WTC11 (cell line): ENCODE results near the gene ARHGEF19. TPM values are rescaled to one million over a fixed set of nuclear protein-coding genes. Genes with fewer than 3 reads are reported as not detected.

Experiments used
- ATAC-seq: fragments of 200-7000 bp; cut with Tn5 transposase; 2 replicates; pipeline ENCODE4 v1.10.0; 2021; ENCODE audit warnings: mild to moderate bottlenecking, moderate library complexity
- CTCF ChIA-PET: fragments of 300-600 bp; sonication (Branson Sonifier 250); formaldehyde crosslinking; loops from one replicate; lab custom pipeline; 2021; ENCODE audit warnings: antibody characterized with exemption; lab: Charles Lee
- POLR2A ChIA-PET: fragments of 350-600 bp; sonication (Branson Sonifier 250); formaldehyde crosslinking; loops from one replicate; lab custom pipeline; 2021; ENCODE audit warnings: antibody characterized with exemption; lab: Charles Lee
- DNase-seq: peaks from one replicate; pipeline ENCODE4 v3.0.0; 2021; ENCODE audit warnings: low spot score
- H3K27ac Mint-ChIP-seq: 2 replicates; pipeline ENCODE4 v1.8.0; 2021; ENCODE audit warnings: mixed read lengths
- H3K27me3 Mint-ChIP-seq: 2 replicates; pipeline ENCODE4 v1.8.0; 2021; ENCODE audit warnings: low read depth, mild to moderate bottlenecking, moderate library complexity, mixed read lengths
- H3K36me3 Mint-ChIP-seq: 2 replicates; pipeline ENCODE4 v1.8.0; 2021; ENCODE audit warnings: mixed read lengths
- H3K4me1 Mint-ChIP-seq: 2 replicates; pipeline ENCODE4 v1.8.0; 2022; ENCODE audit warnings: mixed read lengths
- H3K4me3 Mint-ChIP-seq: 2 replicates; pipeline ENCODE4 v1.8.0; 2021; ENCODE audit warnings: mild to moderate bottlenecking, moderate library complexity, mixed read lengths
- H3K9me3 Mint-ChIP-seq: 2 replicates; pipeline ENCODE4 v1.8.0; 2021; ENCODE audit warnings: mixed read lengths
- CBFB ChIP-seq: sonication (generic); formaldehyde crosslinking; IDR thresholded peaks from 2 replicates; pipeline ENCODE4 v1.8.1; 2022; ENCODE audit warnings: mild to moderate bottlenecking, low read depth, missing genetic modification reagents
- CREB1 ChIP-seq: sonication (generic); formaldehyde crosslinking; IDR thresholded peaks from 2 replicates; pipeline ENCODE4 v1.8.0; 2023; ENCODE audit warnings: mild to moderate bottlenecking, missing genetic modification reagents
- JAZF1 ChIP-seq: fragments of 250-450 bp; sonication (Bioruptor Pico); IDR thresholded peaks from 2 replicates; pipeline ENCODE4 v1.9.0; 2021; ENCODE audit warnings: moderate library complexity, mild to moderate bottlenecking, inconsistent platforms
- KAT7 ChIP-seq: sonication (generic); formaldehyde crosslinking; IDR thresholded peaks from 2 replicates; pipeline ENCODE4 v1.8.1; 2023; ENCODE audit warnings: missing genetic modification reagents, mild to moderate bottlenecking, borderline replicate concordance
- SMAD4 ChIP-seq: sonication (generic); formaldehyde crosslinking; IDR thresholded peaks from 2 replicates; pipeline ENCODE4 v1.8.0; 2022; ENCODE audit warnings: mild to moderate bottlenecking, missing genetic modification reagents
- ZNF219 ChIP-seq: sonication (generic); formaldehyde crosslinking; IDR thresholded peaks from 2 replicates; pipeline ENCODE4 v1.8.0; 2023; ENCODE audit warnings: missing genetic modification reagents, mild to moderate bottlenecking, borderline replicate concordance
- total RNA-seq: library from RNA; stranded (reverse); gene quantifications from 3 replicates; pipeline ENCODE4 v1.2.3, GENCODE V29; 2021
- TF ChIP-seq, protein P1 (sequence below): sonication (generic); formaldehyde crosslinking; IDR thresholded peaks from 2 replicates; pipeline ENCODE4 v1.8.1; 2023; ENCODE audit warnings: mild to moderate bottlenecking, missing genetic modification reagents
- TF ChIP-seq, protein P2 (sequence below): sonication (generic); formaldehyde crosslinking; IDR thresholded peaks from 2 replicates; pipeline ENCODE4 v1.8.0; 2023; ENCODE audit warnings: missing genetic modification reagents, mild to moderate bottlenecking, borderline replicate concordance
- TF ChIP-seq, protein P3 (sequence below): sonication (generic); formaldehyde crosslinking; IDR thresholded peaks from 2 replicates; pipeline ENCODE4 v1.8.1; 2023; ENCODE audit warnings: mild to moderate bottlenecking, missing genetic modification reagents
- TF ChIP-seq, protein P4 (sequence below): fragments of 250-450 bp; sonication (Bioruptor Pico); IDR thresholded peaks from 2 replicates; pipeline ENCODE4 v1.9.0; 2021; ENCODE audit warnings: mild to moderate bottlenecking
- TF ChIP-seq, protein P5 (sequence below): fragments of 250-450 bp; sonication (Bioruptor Pico); IDR thresholded peaks from 2 replicates; pipeline ENCODE4 v1.8.0; 2021; ENCODE audit warnings: mild to moderate bottlenecking
- TF ChIP-seq, protein P6 (sequence below): sonication (generic); formaldehyde crosslinking; IDR thresholded peaks from 2 replicates; pipeline ENCODE4 v1.8.1; 2022; ENCODE audit warnings: mild to moderate bottlenecking, missing genetic modification reagents, moderate library complexity, borderline replicate concordance

The ARHGEF19 gene
- total RNA-seq, 1 experiment from 2014 or later: 53.1 TPM

DNA sequence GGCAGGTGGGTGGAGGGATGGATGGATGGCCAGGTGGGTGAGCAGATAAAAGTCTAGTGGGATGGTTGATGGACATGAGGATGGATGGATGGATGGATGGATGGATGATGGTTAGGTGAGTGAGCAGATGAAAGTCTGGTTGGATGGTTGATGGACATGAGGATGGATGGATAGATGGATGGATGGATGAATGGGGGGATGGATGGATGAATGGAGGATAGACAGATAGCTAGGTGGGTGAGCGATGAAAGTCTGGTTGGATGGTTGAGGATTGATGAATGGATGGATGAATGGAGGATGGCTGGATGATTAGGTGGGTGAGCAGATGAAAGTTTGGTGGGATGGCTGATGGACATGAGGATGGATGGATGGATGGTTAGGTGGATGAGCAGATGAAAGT, 9.0 kb upstream of the ARHGEF19 start:
- H3K27ac Mint-ChIP-seq: no peak overlapping the region
- ChIA-PET CTCF (no interaction called here), POLR2A (interaction anchor here (0.6 kb wide), 1 partner anchor 695 kb away, joined by 4 read pairs; the partner anchor contains the start of gene DNAJC16)
- no peaks in the 10 kb centered on the region for H3K36me3 Mint-ChIP-seq
- H3K9me3 Mint-ChIP-seq: no peaks in the 10 kb centered on the region
- TF ChIP-seq, protein P1, sequence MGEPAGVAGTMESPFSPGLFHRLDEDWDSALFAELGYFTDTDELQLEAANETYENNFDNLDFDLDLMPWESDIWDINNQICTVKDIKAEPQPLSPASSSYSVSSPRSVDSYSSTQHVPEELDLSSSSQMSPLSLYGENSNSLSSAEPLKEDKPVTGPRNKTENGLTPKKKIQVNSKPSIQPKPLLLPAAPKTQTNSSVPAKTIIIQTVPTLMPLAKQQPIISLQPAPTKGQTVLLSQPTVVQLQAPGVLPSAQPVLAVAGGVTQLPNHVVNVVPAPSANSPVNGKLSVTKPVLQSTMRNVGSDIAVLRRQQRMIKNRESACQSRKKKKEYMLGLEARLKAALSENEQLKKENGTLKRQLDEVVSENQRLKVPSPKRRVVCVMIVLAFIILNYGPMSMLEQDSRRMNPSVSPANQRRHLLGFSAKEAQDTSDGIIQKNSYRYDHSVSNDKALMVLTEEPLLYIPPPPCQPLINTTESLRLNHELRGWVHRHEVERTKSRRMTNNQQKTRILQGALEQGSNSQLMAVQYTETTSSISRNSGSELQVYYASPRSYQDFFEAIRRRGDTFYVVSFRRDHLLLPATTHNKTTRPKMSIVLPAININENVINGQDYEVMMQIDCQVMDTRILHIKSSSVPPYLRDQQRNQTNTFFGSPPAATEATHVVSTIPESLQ (CRISPR knock-in tag): no peak
- TF ChIP-seq, protein P2, sequence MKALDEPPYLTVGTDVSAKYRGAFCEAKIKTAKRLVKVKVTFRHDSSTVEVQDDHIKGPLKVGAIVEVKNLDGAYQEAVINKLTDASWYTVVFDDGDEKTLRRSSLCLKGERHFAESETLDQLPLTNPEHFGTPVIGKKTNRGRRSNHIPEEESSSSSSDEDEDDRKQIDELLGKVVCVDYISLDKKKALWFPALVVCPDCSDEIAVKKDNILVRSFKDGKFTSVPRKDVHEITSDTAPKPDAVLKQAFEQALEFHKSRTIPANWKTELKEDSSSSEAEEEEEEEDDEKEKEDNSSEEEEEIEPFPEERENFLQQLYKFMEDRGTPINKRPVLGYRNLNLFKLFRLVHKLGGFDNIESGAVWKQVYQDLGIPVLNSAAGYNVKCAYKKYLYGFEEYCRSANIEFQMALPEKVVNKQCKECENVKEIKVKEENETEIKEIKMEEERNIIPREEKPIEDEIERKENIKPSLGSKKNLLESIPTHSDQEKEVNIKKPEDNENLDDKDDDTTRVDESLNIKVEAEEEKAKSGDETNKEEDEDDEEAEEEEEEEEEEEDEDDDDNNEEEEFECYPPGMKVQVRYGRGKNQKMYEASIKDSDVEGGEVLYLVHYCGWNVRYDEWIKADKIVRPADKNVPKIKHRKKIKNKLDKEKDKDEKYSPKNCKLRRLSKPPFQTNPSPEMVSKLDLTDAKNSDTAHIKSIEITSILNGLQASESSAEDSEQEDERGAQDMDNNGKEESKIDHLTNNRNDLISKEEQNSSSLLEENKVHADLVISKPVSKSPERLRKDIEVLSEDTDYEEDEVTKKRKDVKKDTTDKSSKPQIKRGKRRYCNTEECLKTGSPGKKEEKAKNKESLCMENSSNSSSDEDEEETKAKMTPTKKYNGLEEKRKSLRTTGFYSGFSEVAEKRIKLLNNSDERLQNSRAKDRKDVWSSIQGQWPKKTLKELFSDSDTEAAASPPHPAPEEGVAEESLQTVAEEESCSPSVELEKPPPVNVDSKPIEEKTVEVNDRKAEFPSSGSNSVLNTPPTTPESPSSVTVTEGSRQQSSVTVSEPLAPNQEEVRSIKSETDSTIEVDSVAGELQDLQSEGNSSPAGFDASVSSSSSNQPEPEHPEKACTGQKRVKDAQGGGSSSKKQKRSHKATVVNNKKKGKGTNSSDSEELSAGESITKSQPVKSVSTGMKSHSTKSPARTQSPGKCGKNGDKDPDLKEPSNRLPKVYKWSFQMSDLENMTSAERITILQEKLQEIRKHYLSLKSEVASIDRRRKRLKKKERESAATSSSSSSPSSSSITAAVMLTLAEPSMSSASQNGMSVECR (CRISPR knock-in tag): no peak
- TF ChIP-seq, protein P3, sequence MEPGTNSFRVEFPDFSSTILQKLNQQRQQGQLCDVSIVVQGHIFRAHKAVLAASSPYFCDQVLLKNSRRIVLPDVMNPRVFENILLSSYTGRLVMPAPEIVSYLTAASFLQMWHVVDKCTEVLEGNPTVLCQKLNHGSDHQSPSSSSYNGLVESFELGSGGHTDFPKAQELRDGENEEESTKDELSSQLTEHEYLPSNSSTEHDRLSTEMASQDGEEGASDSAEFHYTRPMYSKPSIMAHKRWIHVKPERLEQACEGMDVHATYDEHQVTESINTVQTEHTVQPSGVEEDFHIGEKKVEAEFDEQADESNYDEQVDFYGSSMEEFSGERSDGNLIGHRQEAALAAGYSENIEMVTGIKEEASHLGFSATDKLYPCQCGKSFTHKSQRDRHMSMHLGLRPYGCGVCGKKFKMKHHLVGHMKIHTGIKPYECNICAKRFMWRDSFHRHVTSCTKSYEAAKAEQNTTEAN (CRISPR knock-in tag): no peak
- TF ChIP-seq ZNF219 (CRISPR knock-in tag) (no peak), SMAD4 (CRISPR knock-in tag) (no peak), KAT7 (CRISPR knock-in tag) (no peak), CBFB (CRISPR knock-in tag) (no peak), JAZF1 (no peak), CREB1 (CRISPR knock-in tag) (no peak)
- TF ChIP-seq, protein P4, sequence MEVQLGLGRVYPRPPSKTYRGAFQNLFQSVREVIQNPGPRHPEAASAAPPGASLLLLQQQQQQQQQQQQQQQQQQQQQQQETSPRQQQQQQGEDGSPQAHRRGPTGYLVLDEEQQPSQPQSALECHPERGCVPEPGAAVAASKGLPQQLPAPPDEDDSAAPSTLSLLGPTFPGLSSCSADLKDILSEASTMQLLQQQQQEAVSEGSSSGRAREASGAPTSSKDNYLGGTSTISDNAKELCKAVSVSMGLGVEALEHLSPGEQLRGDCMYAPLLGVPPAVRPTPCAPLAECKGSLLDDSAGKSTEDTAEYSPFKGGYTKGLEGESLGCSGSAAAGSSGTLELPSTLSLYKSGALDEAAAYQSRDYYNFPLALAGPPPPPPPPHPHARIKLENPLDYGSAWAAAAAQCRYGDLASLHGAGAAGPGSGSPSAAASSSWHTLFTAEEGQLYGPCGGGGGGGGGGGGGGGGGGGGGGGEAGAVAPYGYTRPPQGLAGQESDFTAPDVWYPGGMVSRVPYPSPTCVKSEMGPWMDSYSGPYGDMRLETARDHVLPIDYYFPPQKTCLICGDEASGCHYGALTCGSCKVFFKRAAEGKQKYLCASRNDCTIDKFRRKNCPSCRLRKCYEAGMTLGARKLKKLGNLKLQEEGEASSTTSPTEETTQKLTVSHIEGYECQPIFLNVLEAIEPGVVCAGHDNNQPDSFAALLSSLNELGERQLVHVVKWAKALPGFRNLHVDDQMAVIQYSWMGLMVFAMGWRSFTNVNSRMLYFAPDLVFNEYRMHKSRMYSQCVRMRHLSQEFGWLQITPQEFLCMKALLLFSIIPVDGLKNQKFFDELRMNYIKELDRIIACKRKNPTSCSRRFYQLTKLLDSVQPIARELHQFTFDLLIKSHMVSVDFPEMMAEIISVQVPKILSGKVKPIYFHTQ (CRISPR knock-in tag): no peak
- TF ChIP-seq, protein P5, sequence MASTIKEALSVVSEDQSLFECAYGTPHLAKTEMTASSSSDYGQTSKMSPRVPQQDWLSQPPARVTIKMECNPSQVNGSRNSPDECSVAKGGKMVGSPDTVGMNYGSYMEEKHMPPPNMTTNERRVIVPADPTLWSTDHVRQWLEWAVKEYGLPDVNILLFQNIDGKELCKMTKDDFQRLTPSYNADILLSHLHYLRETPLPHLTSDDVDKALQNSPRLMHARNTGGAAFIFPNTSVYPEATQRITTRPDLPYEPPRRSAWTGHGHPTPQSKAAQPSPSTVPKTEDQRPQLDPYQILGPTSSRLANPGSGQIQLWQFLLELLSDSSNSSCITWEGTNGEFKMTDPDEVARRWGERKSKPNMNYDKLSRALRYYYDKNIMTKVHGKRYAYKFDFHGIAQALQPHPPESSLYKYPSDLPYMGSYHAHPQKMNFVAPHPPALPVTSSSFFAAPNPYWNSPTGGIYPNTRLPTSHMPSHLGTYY: no peak
- TF ChIP-seq, protein P6, sequence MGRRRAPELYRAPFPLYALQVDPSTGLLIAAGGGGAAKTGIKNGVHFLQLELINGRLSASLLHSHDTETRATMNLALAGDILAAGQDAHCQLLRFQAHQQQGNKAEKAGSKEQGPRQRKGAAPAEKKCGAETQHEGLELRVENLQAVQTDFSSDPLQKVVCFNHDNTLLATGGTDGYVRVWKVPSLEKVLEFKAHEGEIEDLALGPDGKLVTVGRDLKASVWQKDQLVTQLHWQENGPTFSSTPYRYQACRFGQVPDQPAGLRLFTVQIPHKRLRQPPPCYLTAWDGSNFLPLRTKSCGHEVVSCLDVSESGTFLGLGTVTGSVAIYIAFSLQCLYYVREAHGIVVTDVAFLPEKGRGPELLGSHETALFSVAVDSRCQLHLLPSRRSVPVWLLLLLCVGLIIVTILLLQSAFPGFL (CRISPR knock-in tag): no peak
- peaks cover 18% of the 10 kb centered on the region for H3K4me1 Mint-ChIP-seq
- no peak for ATAC-seq
- no peak overlapping the region for H3K4me3 Mint-ChIP-seq
- no peak for DNase-seq
- peaks cover 61% of the 10 kb centered on the region for H3K27me3 Mint-ChIP-seq
